ENCODE results near the gene PCNX2.

Gene PCNX2

GRCh38 chr1:233061265-233061664 lies 234.3 kb downstream of the PCNX2 start:
- no peak overlapping the region for H3K27ac ChIP-seq (ENCODE audit: low read depth, low read length)
- no peak overlapping the region for H3K9ac ChIP-seq (ENCODE audit: low read depth, low read length)
- WGBS = 92% methylated on average over 5 of the region's 5 CpGs
- H3K27me3 ChIP-seq (ENCODE audit: insufficient read depth, low read length) = no peaks in the 10 kb centered on the region
- H3K36me3 ChIP-seq (ENCODE audit: insufficient read depth, low read length) = peaks cover 7% of the 10 kb centered on the region; the same call in 1 of the 2 replicates
- H3K9me3 ChIP-seq (ENCODE audit: insufficient read depth, low read depth, low read length) = peaks cover 5% of the 10 kb centered on the region
- 0 out of 2 replicates have a peak, but pooled peaks cover 6% of the 10 kb centered on the region for H3K4me1 ChIP-seq (ENCODE audit: insufficient read depth, low read length)
- H3K4me3 ChIP-seq (ENCODE audit: low read length) = no peak overlapping the region

DNA sequence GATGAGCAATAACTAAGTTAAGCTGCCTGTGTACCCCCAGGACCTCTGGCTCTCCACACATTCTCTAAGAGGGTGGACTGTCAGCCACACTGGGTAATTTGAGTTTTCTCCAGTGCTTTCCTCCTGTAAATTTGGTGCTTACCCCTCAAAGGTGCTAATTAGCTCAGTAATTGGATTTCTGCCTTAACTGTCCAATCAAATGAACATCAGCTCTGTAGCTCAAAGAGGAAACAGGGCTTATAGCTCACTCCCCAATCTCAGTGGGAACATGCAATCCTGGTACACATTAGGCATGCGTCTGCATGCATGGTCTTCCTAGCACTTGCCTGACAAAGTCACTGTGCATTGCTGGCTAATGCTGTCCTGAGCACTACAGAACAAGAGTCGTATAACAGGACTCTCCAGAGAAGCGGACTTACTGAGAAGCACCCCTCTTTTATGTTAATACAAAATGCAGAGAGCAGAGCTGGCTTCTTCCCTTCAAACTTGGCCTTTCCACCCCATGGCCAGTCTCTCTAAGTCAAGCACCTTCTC lies 235.0 kb downstream of the PCNX2 start:
- H3K9ac ChIP-seq (ENCODE audit: low read depth, low read length) = no peak overlapping the region
- H3K4me1 ChIP-seq (ENCODE audit: insufficient read depth, low read length) = 0 out of 2 replicates have a peak, but pooled peaks cover 6% of the 10 kb centered on the region
- no peak overlapping the region for H3K4me3 ChIP-seq (ENCODE audit: low read length)
- H3K9me3 ChIP-seq (ENCODE audit: insufficient read depth, low read depth, low read length) = no peaks in the 10 kb centered on the region; the same call in 1 of the 2 replicates
- peaks cover 6% of the 10 kb centered on the region; the same call in 1 of the 2 replicates for H3K36me3 ChIP-seq (ENCODE audit: insufficient read depth, low read length)
- H3K27ac ChIP-seq (ENCODE audit: low read depth, low read length) = no peak overlapping the region
- no peaks in the 10 kb centered on the region for H3K27me3 ChIP-seq (ENCODE audit: insufficient read depth, low read length)
- 87% methylated on average over 3 of the region's 3 CpGs for WGBS

- WGBS = 91% methylated on average over 3 of the region's 3 CpGs
- Histone ChIP-seq H3K9ac (ENCODE audit: low read depth, low read length) (no peak overlapping the region), H3K27ac (ENCODE audit: low read depth, low read length) (no peak overlapping the region), H3K4me3 (ENCODE audit: low read length) (no peak overlapping the region), H3K4me1 (ENCODE audit: insufficient read depth, low read length) (0 out of 2 replicates have a peak, but pooled peaks cover 6% of the 10 kb centered on the region), H3K9me3 (ENCODE audit: insufficient read depth, low read depth, low read length) (no peaks in the 10 kb centered on the region), H3K27me3 (ENCODE audit: insufficient read depth, low read length) (no peaks in the 10 kb centered on the region), H3K36me3 (ENCODE audit: insufficient read depth, low read length) (peaks cover 14% of the 10 kb centered on the region)
These were observed 237.7 kb downstream of the PCNX2 start for GRCh38 chr1:233057836-233058235.

GRCh38 chr1:233055879-233056641 lies 239.5 kb downstream of the PCNX2 start:
- H3K9ac ChIP-seq (ENCODE audit: low read depth, low read length) = no peak overlapping the region
- 0 out of 2 replicates have a peak, but pooled peaks cover 3% of the 10 kb centered on the region for H3K4me1 ChIP-seq (ENCODE audit: insufficient read depth, low read length)
- H3K4me3 ChIP-seq (ENCODE audit: low read length) = no peak overlapping the region
- H3K27ac ChIP-seq (ENCODE audit: low read depth, low read length) = no peak overlapping the region
- WGBS = 90% methylated on average over 5 of the region's 5 CpGs
- H3K36me3 ChIP-seq (ENCODE audit: insufficient read depth, low read length) = peaks cover 17% of the 10 kb centered on the region
- H3K27me3 ChIP-seq (ENCODE audit: insufficient read depth, low read length) = no peaks in the 10 kb centered on the region
- no peaks in the 10 kb centered on the region for H3K9me3 ChIP-seq (ENCODE audit: insufficient read depth, low read depth, low read length)

- H3K9me3 ChIP-seq (ENCODE audit: insufficient read depth, low read depth, low read length) = no peaks in the 10 kb centered on the region
- WGBS = 93% methylated on average over 2 of the region's 2 CpGs
These were observed 249.9 kb downstream of the PCNX2 start for GRCh38 chr1:233045588-233045987.

DNA sequence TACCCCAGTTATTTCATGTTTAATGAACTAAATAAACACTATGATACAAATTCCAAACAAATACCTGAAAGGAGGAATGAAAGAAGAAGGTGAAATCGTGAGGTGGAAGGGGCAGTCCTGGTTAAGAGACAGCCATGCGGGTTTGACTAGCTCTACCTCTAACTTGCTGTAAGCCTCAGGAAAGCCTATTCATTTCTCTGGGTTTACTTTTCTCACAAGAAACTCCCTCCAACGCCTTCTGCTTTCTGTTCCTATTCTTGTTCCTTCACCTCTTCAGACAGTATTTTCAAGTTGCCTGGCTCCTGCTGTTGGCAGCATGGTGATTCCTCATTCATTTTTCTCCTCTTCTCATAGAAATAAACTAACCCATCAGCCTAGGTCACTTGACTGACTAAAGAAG lies 252.7 kb downstream of the PCNX2 start:
- Histone ChIP-seq H3K4me1 (ENCODE audit: insufficient read depth, low read length) (no peaks in the 10 kb centered on the region), H3K27ac (ENCODE audit: low read depth, low read length) (no peak overlapping the region), H3K36me3 (ENCODE audit: insufficient read depth, low read length) (peaks cover 9% of the 10 kb centered on the region; the same call in 1 of the 2 replicates), H3K4me3 (ENCODE audit: low read length) (no peak overlapping the region), H3K9ac (ENCODE audit: low read depth, low read length) (no peak overlapping the region), H3K9me3 (ENCODE audit: insufficient read depth, low read depth, low read length) (no peaks in the 10 kb centered on the region), H3K27me3 (ENCODE audit: insufficient read depth, low read length) (no peaks in the 10 kb centered on the region)
- WGBS = 92% methylated on average over 3 of the region's 3 CpGs

More at GRCh38 chr1:233045588-233045987, 249.9 kb downstream of the PCNX2 start:
- Histone ChIP-seq H3K36me3 (ENCODE audit: insufficient read depth, low read length) (peaks cover 7% of the 10 kb centered on the region; the same call in 1 of the 2 replicates), H3K9ac (ENCODE audit: low read depth, low read length) (no peak overlapping the region), H3K4me3 (ENCODE audit: low read length) (no peak overlapping the region), H3K4me1 (ENCODE audit: insufficient read depth, low read length) (no peaks in the 10 kb centered on the region), H3K27me3 (ENCODE audit: insufficient read depth, low read length) (no peaks in the 10 kb centered on the region), H3K27ac (ENCODE audit: low read depth, low read length) (no peak overlapping the region)

- no peak overlapping the region for H3K4me3 ChIP-seq (ENCODE audit: low read length)
- H3K4me1 ChIP-seq (ENCODE audit: insufficient read depth, low read length) = no peaks in the 10 kb centered on the region
- 88% methylated on average over 4 of the region's 4 CpGs for WGBS
- H3K36me3 ChIP-seq (ENCODE audit: insufficient read depth, low read length) = peaks cover 8% of the 10 kb centered on the region; the same call in 1 of the 2 replicates
- no peak overlapping the region for H3K27ac ChIP-seq (ENCODE audit: low read depth, low read length)
- H3K9ac ChIP-seq (ENCODE audit: low read depth, low read length) = no peak overlapping the region
- no peaks in the 10 kb centered on the region for H3K9me3 ChIP-seq (ENCODE audit: insufficient read depth, low read depth, low read length)
- no peaks in the 10 kb centered on the region for H3K27me3 ChIP-seq (ENCODE audit: insufficient read depth, low read length)
These were observed 255.0 kb downstream of the PCNX2 start for GRCh38 chr1:233040494-233040893.

DNA sequence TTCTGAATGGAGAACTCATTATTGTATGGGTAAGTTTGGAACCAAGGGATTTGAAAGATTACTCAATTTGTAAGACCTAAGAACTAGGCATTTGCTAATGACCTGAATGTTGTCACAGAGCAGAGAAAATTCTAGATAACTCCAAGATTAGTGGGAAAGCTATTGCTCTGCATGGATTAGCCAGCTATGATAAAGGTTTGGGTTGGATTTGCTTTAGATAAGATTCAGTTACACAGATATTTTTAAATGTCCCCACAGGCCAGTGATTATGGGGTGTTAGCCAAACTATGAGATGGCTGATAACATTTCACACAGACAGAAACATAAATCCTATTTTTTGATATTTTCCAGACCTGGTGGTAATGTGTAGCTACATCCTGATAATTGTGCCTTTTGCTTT lies 256.9 kb downstream of the PCNX2 start:
- Histone ChIP-seq H3K4me1 (ENCODE audit: insufficient read depth, low read length) (no peaks in the 10 kb centered on the region), H3K9me3 (ENCODE audit: insufficient read depth, low read depth, low read length) (no peaks in the 10 kb centered on the region), H3K27me3 (ENCODE audit: insufficient read depth, low read length) (no peaks in the 10 kb centered on the region), H3K4me3 (ENCODE audit: low read length) (no peak overlapping the region), H3K36me3 (ENCODE audit: insufficient read depth, low read length) (peaks cover 5% of the 10 kb centered on the region; the same call in 1 of the 2 replicates), H3K27ac (ENCODE audit: low read depth, low read length) (no peak overlapping the region), H3K9ac (ENCODE audit: low read depth, low read length) (no peak overlapping the region)

- H3K9ac ChIP-seq (ENCODE audit: low read depth, low read length) = no peak overlapping the region
These were observed 257.7 kb downstream of the PCNX2 start for GRCh38 chr1:233037843-233038242.

DNA sequence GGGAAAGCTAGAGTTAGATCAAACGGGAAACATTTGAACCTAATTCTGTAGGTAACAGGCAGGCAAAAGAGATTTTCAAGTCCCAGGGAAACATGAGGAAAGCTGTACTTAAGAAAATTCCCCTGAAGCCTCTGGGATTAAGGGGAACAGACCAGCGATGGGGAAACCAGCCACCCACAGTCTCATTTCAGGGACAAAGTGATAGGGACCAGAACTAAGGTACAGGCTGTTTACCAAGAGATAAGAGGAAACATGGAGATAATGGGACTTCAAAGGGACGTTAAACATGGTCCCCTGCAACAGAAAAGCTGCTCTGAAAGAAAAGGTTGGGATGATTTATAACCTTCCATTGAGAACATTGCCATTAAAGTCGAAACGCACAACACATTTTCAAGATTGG lies 260.7 kb downstream of the PCNX2 start:
- H3K9me3 ChIP-seq (ENCODE audit: insufficient read depth, low read depth, low read length) = no peaks in the 10 kb centered on the region
- H3K36me3 ChIP-seq (ENCODE audit: insufficient read depth, low read length) = peaks cover 5% of the 10 kb centered on the region; the same call in 1 of the 2 replicates
- H3K4me3 ChIP-seq (ENCODE audit: low read length) = no peak overlapping the region
- no peak overlapping the region for H3K9ac ChIP-seq (ENCODE audit: low read depth, low read length)
- no peak overlapping the region for H3K27ac ChIP-seq (ENCODE audit: low read depth, low read length)
- H3K4me1 ChIP-seq (ENCODE audit: insufficient read depth, low read length) = no peaks in the 10 kb centered on the region
- no peaks in the 10 kb centered on the region for H3K27me3 ChIP-seq (ENCODE audit: insufficient read depth, low read length)
- WGBS = 87% methylated on average over 5 of the region's 5 CpGs

More at GRCh38 chr1:233037843-233038242, 257.7 kb downstream of the PCNX2 start:
- Histone ChIP-seq H3K4me1 (ENCODE audit: insufficient read depth, low read length) (no peaks in the 10 kb centered on the region), H3K9me3 (ENCODE audit: insufficient read depth, low read depth, low read length) (no peaks in the 10 kb centered on the region), H3K27ac (ENCODE audit: low read depth, low read length) (no peak overlapping the region), H3K27me3 (ENCODE audit: insufficient read depth, low read length) (no peaks in the 10 kb centered on the region), H3K4me3 (ENCODE audit: low read length) (no peak overlapping the region), H3K36me3 (ENCODE audit: insufficient read depth, low read length) (peaks cover 5% of the 10 kb centered on the region; the same call in 1 of the 2 replicates)

- WGBS = 97% methylated on average over 3 of the region's 3 CpGs
These were observed 262.2 kb downstream of the PCNX2 start for GRCh38 chr1:233033361-233033760.

More at GRCh38 chr1:233033361-233033760, 262.2 kb downstream of the PCNX2 start:
- no peaks in the 10 kb centered on the region for H3K4me1 ChIP-seq (ENCODE audit: insufficient read depth, low read length)
- no peaks in the 10 kb centered on the region for H3K27me3 ChIP-seq (ENCODE audit: insufficient read depth, low read length)
- H3K9me3 ChIP-seq (ENCODE audit: insufficient read depth, low read depth, low read length) = no peaks in the 10 kb centered on the region
- no peak overlapping the region for H3K9ac ChIP-seq (ENCODE audit: low read depth, low read length)
- H3K27ac ChIP-seq (ENCODE audit: low read depth, low read length) = no peak overlapping the region
- peaks cover 5% of the 10 kb centered on the region; the same call in 1 of the 2 replicates for H3K36me3 ChIP-seq (ENCODE audit: insufficient read depth, low read length)
- no peak overlapping the region for H3K4me3 ChIP-seq (ENCODE audit: low read length)
